GM21717 (cell line): ENCODE results near the gene IFNAR1.
"Not testable (repeated sequence)": the region's sequence is repeated elsewhere in the genome, so short reads cannot be mapped to it uniquely, and the experiment has no call there.

ENCODE experiments used
- ATAC-seq: cut with Tn5 transposase; IDR thresholded peaks from one replicate; pipeline ENCODE4 v1.9.1; 2021; ENCODE audit warnings: mild to moderate bottlenecking, moderate library complexity; ENCODE audit not compliant: unreplicated experiment

Gene IFNAR1

DNA sequence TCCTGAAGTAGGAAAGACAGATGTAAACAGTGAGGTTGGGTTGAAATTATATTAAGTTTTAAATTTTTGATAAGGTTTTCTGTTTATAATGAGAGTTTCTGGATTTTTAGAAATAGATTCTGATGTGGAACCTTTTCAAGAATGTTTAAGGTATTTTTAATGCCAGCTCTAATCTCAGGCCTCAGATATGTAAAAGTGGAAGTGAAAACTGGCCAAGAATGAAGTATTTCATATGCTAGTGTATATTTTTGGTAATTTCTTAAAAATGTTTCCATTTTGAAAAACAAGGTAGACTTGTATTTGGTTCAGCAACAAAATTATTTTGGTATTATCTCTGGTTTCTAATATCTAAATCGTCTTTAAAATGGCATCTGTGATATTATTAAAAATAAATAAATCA lies 14.4 kb downstream of the IFNAR1 start:
- no peak for ATAC-seq

DNA sequence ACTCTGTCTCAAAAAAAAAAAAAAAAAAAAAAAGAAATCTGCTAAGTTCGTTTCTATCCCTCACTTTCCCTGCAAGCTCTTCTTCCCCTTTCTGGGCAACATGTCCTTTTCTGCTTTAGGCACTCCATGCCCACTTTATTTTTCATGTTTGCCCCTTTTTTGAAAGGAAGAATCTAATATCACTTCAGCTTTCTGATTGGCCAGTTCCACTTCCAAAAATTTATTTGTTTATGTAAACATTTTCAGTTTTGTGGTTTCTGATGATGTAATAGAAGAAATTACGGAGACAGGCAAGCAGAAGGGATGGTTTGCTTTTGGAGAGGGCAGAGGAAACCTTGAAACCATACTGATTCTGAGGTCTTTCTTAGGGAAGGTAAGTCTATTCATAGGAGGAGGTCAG lies 15.1 kb downstream of the IFNAR1 start:
- ATAC-seq, result no peak

DNA sequence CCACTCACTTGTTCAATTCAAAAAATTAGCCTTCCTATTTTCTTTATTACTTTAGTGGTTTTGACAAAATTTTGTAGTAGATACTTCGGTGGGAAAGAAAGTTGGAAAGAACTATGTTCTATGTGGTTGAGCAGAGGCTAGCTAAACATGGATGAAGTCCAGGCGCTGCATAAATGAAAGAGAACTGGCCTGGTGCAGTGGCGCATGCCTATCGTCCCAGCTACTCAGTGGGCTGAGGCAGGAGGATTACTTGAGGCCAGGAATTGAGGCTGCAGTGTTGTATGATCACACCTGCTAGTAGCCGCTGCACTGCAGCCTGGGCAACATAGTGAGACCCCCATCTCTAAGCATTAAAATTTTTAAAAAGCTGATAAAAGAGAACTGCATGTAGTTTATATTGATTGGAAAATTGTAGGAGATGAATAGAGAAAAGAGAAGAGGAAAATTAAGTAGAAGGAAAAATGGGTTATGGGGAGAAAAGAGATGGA lies 21.0 kb downstream of the IFNAR1 start:
- ATAC-seq, result no peak

DNA sequence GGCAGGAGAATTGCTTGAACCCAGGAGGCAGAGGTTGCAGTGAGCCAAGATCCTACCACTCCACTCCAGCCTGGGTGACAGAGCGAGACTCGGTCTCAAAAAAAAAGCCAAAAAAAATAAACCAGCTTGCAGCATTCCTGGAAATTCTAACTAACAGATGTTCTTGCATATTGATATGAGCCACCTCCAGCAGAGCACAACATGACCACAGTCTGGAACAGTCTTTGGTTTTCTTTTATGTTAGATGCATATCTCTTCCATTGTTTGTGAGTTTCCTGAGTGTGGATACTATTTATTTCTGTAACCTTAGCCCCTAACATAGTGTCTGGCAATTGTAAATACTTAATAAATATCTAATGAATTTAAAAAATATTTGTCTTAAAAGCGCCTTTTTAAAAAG lies 23.9 kb downstream of the IFNAR1 start:
- ATAC-seq, result no peak

DNA sequence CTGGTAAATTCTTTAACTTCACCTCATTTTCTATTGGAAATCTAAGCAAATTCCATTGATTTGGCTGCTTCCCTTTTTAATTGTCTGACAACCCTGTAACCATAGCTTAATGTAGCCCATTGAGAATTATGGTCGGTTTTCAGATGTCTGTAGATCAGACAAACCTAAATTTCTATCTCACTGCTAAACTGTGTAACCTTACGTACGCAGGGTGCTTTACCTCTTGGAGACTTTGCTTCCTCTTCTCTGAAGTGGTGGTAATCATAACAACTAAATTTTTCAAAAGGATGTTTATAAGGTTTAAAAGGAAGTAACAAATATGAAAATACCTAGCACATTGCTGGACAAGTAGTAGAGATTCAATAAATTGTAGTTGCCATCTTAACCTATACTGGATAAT lies 25.9 kb downstream of the IFNAR1 start:
- no peak for ATAC-seq

DNA sequence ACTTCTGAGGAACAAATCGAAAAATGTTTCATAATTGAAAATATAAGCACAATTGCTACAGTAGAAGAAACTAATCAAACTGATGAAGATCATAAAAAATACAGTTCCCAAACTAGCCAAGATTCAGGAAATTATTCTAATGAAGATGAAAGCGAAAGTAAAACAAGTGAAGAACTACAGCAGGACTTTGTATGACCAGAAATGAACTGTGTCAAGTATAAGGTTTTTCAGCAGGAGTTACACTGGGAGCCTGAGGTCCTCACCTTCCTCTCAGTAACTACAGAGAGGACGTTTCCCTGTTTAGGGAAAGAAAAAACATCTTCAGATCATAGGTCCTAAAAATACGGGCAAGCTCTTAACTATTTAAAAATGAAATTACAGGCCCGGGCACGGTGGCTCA lies 30.6 kb downstream of the IFNAR1 start:
- no peak for ATAC-seq

DNA sequence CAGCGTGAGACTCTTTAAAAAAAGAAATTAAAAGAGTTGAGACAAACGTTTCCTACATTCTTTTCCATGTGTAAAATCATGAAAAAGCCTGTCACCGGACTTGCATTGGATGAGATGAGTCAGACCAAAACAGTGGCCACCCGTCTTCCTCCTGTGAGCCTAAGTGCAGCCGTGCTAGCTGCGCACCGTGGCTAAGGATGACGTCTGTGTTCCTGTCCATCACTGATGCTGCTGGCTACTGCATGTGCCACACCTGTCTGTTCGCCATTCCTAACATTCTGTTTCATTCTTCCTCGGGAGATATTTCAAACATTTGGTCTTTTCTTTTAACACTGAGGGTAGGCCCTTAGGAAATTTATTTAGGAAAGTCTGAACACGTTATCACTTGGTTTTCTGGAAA lies 31.2 kb downstream of the IFNAR1 start:
- no peak for ATAC-seq

DNA sequence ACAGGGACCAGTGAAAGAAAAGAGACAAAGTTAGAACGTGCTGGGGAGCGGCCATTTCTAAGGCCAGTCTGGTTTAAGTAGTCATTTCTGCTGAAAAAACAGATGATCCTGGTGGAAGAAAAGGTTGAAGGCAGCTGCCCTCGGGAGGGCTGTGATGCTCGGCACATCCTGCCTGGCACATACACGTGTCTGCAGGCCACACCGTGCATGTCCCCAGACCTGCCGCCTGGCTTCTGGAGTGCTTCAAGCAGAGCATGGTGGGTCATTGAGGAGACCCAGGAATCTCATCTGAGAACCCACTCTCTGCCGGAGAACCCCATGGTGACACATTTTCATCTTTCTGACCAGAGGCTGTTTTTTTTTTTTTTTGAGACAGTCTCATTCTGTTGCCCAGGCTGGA lies 32.4 kb downstream of the IFNAR1 start:
- ATAC-seq, result no peak

DNA sequence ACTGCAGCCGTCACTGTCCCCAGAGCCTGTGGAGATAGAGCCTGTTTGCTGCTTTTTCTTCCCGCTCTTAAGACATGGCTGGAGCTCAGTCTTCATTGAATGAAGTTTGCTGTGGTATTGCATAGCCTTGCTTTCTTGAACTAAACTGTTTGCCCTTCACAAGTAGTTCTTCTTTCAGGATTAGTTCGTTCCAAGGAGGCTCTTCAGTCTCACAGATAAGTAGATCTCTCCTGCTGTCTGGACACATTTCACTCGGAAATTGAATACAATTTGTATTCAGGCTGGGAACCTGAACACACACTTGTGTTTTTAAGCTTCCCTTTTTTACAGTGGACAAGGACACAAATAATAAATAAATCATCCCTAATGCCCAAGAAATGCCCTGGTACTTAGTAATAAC lies 34.7 kb downstream of the IFNAR1 start:
- ATAC-seq, result no peak

DNA sequence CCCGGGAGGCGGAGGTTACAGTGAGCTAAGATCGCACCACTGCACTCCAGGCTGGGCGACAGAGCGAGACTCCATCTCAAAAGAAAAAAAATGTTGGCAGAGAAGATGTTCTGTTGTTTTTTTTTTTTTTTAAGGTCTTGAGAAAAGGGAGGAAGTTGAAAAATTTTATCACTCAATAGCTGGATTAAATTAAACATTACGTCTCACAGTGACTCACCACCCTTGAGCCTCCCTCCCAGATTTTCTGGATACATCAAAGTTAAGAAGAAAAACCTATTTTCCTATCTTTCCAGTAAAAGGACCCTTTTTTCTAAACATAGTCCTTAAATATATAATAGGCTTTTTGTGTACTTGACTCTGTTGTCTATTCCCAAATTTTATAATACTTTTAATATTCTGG lies 35.5 kb downstream of the IFNAR1 start:
- no peak for ATAC-seq

DNA sequence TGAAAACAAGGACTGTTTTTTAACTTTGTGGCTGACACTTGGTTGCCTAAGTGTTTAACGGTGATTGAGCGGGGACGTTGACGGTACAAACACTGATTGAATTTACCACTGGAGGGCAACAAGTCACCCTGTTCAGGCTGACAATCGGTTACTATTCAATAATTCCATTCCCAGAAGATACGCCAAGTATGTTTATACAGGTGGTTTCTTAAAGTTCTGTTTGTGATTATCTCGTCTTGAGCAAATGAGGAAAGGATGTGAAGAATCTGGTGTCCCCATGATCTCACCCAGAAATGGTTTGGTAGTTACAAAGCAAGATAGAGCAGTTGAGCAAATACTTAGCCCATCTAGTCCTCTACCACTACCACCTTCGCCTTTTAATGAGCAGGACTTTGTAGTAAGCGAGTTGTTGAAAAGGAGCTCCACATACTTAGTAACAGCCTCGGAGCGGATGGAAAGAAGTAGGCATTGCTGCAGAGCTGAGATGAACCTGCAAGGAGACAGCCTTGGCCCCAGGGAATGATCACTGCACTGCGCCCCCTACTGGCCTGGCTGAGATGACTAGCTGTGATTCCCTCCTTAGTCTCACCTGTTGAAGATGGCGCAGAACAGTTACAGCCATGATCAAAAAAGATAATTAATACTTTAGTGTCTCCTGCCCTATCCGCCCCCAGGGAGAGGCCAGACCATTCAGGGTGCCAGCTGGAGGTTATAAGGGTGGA lies 36.3 kb downstream of the IFNAR1 start:
- ATAC-seq, result no peak

DNA sequence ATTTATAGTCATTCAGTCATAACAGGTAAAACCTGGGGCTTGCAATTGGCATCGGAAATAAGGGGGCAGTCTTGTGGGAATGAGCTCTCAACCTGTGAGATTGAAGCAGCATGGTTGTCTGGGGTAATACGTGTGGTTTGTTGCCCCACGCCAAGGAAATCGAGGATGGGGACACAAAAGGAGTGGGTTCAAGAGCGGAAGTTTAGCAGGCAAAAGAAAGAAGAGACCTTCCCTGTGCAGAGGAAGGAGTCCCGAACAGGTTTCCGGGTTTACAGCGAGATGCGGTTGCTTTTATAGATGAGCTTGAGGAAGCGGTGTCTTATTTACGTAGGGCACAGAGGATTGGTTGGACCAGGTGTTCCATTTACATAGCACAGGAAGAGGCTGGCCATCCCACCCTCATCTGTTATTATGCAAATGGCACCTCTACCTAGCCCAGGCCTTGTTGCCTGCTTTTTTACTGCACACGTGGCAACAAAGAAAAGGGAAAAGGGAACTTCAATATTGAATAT lies 37.3 kb downstream of the IFNAR1 start:
- ATAC-seq, result no peak

DNA sequence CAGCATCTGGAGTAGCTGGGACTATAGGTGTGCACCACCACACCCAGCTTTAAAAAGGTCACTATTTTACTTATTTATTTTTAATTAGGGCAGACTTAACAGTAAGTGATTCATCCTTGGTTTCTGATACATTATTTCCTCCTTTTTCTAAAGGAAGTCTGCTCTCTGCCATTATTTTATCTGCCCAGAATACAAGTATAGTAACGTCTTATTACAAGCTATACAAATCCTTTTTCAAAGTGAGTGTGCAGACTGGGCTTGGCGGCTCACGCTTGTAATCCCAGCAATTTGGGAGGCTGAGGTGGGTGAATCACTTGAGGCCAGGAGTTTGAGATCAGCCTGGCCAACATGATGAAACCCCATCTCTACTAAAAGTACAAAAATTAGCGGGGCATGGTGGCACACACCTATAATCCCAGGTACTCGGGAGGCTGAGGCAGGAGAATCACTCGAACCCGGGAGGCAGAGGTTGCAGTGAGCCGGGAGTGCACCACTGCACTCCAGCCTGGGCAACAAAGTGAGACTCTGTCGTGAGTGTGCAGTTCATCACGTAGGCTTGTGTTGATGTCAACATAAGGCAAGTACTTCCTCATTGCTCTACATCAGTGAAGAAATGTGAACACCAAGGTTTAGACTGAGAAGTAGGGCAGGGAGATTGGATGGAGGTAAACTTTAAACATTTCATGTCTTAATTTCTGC lies 39.3 kb downstream of the IFNAR1 start:
- not testable (repeated sequence) for ATAC-seq

DNA sequence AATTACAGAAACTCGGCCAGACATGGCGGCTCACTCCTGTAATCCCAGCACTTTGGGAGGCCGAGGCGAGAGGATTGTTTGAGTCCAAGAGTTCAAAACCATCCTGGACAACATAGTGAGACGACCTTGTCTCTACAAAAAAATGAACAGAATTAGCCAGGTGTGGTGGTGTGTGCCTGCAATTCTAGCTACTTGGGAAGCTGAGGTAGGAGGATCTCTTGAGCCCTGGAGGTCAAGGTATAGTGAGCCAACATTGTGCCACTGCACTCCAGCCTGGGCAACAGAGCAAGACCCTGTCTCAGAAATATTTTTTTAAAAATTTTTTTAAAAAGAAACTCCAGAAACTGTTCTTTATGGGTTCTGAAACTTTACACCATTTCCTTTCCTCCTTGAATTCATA lies 40.1 kb downstream of the IFNAR1 start:
- ATAC-seq, result no peak

DNA sequence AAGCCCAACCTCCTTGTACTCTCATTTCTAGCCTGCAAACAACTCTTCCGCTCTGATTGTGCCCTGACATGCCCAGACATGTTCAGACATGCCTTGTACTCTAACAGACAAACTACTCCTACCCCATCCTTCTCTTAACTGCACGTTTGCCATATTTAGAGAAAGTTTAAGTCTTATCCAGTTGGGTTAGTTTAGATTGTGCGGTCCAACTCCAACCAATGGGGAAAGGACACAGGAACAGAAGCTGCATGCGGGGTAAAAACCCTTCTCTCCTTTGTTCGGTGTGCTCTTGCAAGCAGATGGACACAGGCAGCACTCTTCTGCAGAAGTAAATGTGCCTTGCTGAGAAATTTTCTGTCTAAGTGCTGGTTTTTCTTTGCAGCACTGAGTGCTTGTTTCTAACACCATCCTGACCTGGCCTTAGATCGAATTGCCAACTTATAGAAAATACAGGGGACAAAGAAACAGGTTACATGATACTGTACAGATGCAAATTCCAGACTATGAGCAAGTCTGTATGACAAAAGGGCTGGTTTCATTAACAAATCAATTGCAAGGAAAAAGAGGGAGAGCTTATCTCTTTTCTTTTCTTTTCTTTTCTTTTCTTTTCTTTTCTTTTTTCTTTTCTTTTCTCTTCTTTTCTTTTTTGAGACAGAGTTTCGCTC lies 42.7 kb downstream of the IFNAR1 start:
- no peak for ATAC-seq

DNA sequence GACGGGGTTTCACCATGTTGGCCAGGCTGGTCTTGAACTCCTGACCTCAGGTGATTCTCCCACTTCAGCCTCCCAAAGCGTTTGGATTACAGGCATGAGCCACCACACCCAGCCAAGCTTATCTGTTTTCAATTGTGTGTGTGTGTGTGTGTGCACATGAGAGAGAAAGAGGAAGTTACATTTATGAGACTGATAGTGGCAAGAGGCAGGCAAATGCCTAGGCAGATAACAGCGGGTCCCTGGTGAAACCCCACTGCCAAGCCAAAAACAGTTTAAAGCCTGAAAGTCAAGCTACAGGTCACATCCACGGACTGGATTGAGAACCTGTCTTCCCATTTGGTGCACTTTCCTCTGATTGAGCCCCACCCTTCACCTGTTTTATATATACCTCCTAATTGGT lies 43.4 kb downstream of the IFNAR1 start:
- ATAC-seq, result no peak

DNA sequence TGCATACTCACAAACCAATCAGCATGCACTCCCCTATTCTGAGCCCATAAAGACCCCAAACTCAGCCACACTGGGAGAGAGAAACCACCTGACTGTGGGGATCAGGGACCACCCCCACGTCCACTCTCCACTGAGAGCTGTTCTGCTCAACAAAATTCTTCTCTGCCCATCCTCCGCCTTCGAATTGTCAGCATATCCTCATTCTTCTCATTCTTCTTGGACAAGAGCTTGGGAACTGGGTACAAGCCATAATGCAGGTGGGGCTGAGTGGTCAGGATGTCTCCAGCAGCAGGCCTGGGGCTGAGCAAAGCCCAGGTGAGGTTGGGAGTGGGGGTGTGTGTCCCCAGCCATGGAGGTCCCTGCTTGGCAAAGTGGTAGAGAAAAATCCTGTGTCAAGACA lies 43.8 kb downstream of the IFNAR1 start:
- ATAC-seq, result no peak

DNA sequence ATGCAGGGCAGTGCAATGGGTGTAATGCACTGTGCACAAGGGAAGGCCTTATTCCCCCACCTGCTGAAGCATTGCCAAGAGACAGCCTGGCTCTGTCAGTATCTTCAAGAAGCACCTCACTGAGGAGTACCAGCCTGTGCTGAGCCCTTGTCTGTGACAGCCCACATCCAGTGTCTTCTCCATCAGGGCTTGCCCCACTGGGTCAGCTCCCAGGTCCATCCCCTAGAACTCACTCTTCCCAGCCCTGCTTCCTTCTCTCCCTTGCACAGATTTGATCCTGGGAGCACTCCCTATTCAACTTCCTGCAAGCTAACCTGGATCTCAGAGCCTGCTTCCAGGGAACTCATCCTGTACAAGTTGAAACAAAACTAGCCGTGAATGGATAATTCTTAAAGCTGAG lies 44.8 kb downstream of the IFNAR1 start:
- ATAC-seq, result no peak

DNA sequence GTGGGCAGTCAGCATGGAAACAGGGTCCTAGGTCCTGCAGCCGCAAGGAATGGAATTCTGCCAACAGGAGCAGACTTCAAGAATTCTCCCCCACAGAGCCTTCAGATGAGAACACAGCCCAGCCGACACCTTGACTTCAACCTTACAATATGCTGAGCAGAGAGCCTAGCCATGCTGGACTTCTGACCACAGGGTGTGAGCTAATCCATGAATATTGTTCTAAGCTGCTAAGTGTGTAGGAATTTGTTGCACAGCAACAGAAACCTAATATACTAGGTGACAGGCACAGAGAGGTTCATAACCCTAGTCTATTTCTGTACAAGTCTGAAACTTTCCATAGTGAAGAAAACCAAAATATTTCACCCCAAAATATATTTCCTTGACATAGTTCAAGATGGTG lies 45.5 kb downstream of the IFNAR1 start:
- ATAC-seq, result no peak

DNA sequence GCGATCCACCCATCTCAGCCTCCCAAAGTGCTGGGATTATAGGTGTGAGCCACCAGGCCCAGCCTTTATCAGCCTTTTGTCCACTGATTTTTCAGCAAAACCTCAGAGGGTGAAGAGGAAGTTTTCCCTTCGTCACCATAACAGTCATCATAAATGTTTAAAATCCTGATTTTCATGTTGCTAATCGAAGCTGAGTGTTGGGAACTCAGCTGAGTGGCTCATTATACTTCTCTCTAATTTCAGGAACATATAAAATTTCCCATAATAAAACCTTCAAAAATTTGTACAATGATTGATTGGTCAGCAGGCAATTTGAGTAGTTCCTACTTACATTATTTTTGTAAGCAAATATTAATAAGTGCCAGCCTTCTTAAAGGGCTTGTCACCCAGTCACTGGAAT lies 46.6 kb downstream of the IFNAR1 start:
- no peak for ATAC-seq

DNA sequence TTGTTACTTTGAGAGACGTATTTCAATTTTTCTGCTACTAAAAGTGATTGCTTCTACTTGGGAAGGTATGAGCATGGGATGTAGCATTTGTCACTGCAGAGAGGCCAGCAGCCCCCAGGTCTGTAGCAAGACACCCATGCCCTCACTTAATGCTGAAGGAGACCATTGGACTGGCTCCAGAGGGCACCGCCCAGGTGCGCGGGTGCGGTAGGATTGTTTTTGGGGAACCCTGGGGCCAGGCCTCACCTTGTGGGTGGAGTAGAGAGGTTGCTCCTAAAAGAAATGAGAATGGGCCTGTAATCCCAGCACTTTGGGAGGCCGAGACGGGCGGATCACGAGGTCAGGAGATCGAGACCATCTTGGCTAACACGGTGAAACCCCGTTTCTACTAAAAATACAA lies 47.8 kb downstream of the IFNAR1 start:
- no peak for ATAC-seq

DNA sequence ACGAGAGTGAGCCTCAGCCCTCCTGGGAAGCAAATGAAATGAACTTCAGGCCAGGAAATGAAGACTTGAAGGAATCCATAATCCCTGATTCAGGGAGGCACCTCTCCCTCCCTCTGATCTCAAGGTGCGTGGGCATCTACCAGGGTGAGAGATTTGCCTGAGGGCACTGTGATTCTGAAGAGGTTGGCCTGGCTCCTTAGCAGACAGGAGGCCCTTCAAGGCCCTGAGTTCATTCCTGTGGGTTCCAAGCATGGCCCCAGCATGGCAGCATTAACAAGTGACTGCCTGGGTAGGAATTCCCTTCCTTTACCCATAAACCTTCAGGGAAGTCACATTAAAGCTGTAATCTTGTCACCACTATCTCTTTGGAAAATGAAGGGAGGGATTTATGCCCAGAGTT lies 48.7 kb downstream of the IFNAR1 start:
- ATAC-seq, result no peak
